GM10248 (cell line): ENCODE data around the gene ENGASE.

Experiments
- CTCF ChIA-PET: fragments of 300-600 bp; sonication (Branson Sonifier 250); formaldehyde crosslinking; extraction: SDS; loops from one replicate; lab custom pipeline; 2021; ENCODE audit warnings: antibody characterized with exemption; lab: Yijun Ruan, JAX
- POLR2A ChIA-PET: fragments of 350-650 bp; sonication (Branson Sonifier 250); formaldehyde crosslinking; extraction: SDS; loops from one replicate; lab custom pipeline; 2020; ENCODE audit warnings: antibody characterized with exemption; lab: Yijun Ruan, JAX
- DNase-seq: peaks from one replicate; pipeline ENCODE4 v3.0.0; 2012; ENCODE audit errors: extremely low spot score
- CTCF ChIP-seq: IDR thresholded peaks from 2 replicates; pipeline ENCODE4 v1.5.1; 2012; ENCODE audit warnings: mild to moderate bottlenecking, low read depth; ENCODE audit errors: extremely low read depth, missing control alignments, control extremely low read depth

The ENGASE gene

GRCh38 chr17:79034931-79035485 lies 39.6 kb upstream of the ENGASE start:
- no peak for DNase-seq
- CTCF ChIA-PET: interaction anchor here (1.2 to 3.7 kb wide), 2 partner anchors 10 to 52 kb away, joined by 3 to 22 read pairs; no protein-coding TSS in a partner anchor
- TF ChIP-seq CTCF: no peak
- POLR2A ChIA-PET: no interaction called here

- no peak for DNase-seq
- no peak for TF ChIP-seq CTCF
- CTCF ChIA-PET: interaction anchor here (1.1 to 2.5 kb wide), 3 partner anchors 10 to 64 kb away, joined by 4 to 18 read pairs (median 5); no protein-coding TSS in a partner anchor
- POLR2A ChIA-PET: no interaction called here
Measured at GRCh38 chr17:79035686-79036085, 38.9 kb upstream of the ENGASE start.

DNA sequence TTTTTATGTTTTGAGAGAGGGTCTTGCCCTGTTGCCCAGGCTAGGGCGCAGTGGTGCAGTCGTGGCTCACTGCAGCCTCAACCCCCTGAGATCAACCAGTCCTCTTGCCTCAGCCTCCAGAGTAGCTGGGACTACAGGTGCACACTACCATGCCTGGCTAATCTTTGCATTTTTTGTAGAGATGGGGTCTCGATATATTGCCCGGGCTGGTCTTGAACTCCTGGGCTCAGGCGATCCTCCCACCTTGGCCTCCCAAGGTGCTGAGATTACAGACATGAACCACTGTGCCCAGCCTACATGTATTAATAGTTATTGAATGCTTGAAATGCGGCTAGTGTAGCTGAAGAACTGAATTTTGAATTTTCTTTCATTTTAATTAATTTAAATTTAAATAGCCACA lies 38.4 kb upstream of the ENGASE start:
- POLR2A ChIA-PET: no interaction called here
- CTCF ChIA-PET: interaction anchor here (1.1 to 2.5 kb wide), 3 partner anchors 9 to 65 kb away, joined by 4 to 18 read pairs (median 5); no protein-coding TSS in a partner anchor
- DNase-seq: no peak
- no peak for TF ChIP-seq CTCF

DNA sequence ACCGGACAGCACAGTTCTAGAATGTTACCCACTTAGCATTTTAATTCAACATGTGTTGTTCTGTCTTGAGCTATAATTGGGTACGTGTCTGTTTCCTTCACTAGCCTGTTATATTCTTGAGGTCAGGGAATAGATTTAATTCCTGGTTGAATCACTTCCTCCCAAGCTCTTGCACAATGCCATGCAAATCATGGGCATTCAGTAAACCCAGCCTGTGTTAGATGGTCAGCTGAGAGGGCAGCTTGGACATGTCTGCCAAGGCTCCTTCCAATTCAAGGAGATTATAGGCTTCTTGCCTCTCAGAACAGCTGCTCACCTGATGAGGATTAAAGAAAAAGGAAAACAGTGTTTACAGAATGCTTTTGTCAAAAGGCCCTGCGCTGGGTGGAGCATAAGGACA lies 38.0 kb upstream of the ENGASE start:
- ChIA-PET CTCF (interaction anchor here (1.1 to 2.5 kb wide), 3 partner anchors 9 to 65 kb away, joined by 4 to 18 read pairs (median 5); no protein-coding TSS in a partner anchor), POLR2A (no interaction called here)
- no peak for TF ChIP-seq CTCF
- no peak for DNase-seq

DNA sequence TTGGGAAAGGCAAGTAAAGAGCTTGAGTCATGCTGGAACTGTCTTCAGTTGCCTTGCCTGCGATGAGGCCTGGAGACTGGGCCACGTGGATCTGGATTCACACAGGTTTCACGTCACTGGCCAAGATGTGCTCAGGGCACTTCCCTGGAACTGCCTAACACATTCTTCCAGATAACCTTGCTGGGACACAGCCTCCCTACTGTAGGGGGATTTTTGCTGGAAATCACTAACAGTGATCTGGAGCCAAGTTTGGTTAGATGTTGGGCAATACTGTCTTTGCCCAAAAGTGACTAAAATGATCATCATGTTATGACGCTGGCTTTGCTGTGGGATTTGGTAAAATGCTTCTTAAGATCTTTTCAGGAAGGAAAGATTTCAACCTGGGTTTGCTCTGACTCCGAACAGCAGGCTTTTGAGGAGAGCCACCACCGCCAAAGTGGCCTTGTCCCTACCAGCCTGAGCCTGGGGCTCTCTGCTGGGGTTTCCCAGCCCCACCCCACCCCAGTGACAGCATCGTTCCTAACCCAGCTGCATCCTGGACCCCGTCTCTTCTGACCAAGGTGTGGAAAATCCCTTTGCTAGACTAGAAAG lies 36.0 kb upstream of the ENGASE start:
- CTCF ChIA-PET: interaction anchor here (3.1 kb wide), 1 partner anchor 49 kb away, joined by 9 read pairs; no protein-coding TSS in a partner anchor
- POLR2A ChIA-PET: no interaction called here
- peak; percentile 46 for DNase-seq
- TF ChIP-seq CTCF: no peak

- TF ChIP-seq CTCF: no peak
- no peak for DNase-seq
- ChIA-PET CTCF (interaction anchor here (1.1 to 3.1 kb wide), 2 partner anchors 31 to 49 kb away, joined by 3 to 9 read pairs; no protein-coding TSS in a partner anchor), POLR2A (no interaction called here)
Measured at GRCh38 chr17:79039171-79039570, 35.5 kb upstream of the ENGASE start.
